Measurements from ENCODE around the gene ISYNA1. TPM values are rescaled to one million over a fixed set of nuclear protein-coding genes. Genes with fewer than 3 reads are reported as not detected.

The ISYNA1 gene
- 0.72 and 0.98 TPM in 2 replicates for total RNA-seq (2014; rRNA removed; shearing (Covaris generic))

DNA sequence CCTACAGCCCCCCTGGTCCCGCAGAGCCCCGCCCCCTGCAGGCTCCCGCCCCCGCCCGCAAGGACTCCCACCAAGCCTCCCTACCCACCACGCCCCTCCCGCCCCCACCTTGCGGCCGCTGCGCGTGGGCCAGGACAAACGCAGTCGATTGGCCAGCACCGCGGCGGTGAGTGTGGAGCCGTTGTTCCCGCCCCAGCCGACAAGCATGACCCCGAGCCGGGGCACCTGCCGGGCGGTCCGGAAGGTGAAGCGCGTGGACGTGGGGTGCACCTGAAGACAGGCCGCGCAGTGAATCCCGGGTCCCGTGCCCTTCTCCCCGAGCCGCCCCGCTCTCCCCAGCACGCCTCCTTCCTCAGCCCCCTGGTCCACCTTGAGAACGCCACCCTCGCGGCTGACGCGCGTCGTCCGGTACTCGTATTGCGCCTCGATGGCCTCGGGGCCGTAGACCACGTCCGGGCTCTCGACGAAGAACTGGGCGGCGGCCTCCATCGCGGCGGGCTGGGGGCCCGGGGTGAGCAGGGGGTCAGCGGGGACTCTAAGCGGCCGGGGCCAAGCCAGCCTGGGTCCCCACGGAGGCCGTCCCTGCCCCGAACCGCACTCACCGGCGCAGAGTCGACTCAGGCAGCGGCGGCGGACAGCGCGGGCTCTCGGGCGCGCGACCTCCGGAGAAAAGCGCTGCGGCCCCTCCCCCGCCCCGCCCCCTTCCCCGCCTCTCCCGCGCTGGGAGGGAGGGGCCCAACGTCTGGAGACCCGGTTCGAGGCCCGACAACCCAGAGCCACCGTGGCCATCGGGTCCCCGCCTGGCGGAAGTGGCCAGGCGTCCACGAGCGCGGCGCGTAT, at the start of gene ISYNA1:
ISYNA1 (minus strand) TSS at position 643 of the 840 bp plus-strand sequence; CDS start at position 489, 154 bp downstream.
- no peak for DNase-seq (ENCODE audit: low spot score)

DNA sequence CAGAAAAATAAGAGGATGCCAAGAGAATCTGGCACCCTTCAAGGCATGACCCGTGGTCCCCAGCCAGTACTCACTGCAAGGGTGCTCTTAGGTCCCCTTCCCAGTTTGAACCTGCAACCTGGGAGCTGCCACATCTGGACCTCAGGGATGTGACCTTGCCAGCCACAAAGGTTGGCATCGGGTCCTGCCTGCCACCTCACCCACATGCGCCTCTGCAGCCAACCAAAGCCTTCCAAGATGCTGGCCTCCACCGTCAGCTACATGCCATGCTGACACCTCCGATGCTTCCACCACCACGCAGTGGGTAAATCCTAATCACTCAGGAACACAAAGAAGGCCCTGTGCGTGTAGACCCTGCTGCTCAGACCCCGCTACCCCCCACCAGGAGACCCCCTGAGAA, 48.8 kb upstream of the ISYNA1 start:
- DNase-seq (ENCODE audit: low spot score): no peak

DNA sequence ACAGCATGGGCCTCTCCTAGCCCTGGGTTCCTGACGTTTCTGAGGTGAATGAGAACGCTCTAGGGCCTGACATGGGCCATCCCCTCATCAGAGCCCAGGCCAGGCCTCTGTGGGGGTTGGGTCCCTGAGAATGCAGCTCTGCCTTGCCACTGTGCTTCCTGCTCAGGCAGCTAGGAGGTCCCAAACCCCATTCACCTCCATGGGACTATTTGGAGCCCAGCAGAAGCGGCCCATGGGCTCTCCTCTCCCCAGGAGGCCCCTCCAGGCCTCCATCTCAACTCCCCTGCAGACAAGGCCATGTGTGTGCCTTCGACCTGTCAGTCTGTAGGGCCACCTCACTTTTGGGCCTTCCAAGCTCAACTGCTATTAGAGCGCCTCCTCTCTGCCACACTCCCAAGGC, 47.1 kb upstream of the ISYNA1 start:
- no peak for DNase-seq (ENCODE audit: low spot score)

DNA sequence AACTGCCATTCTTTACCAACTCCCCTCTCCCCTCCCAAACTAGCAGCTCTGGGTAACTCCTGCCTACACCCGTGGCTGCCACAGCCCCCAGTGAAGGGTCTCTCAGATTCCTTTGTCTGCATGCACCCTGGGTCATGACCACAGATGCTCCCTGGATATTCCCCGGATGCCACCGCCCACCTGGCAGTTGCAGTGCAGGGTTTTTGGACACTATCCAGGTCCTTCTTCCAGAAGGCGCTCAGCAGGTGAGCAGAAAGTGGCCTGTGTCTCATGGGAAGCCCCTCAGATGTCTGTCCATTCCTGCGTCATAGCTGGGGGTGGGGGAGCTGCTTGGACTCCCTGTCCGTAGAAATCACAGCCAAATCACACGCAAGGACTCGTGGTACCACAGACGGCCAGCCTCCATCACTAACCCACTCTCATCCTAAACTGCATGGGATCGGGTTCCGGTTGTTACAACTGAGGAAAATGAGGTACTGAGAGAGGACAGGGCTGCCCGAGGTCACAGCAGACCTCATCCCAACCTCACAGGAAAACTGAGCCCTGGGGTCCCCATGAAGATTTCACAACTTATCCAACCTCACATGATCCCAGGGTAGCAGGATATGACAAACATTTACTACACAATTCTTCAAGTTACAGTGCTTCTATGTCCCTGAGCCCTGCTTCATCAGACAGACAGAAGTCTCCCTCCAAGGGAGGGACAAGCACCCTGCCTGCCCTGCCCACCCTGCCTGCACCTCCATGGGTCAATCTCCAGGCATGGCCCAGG, 45.4 kb upstream of the ISYNA1 start:
- DNase-seq (ENCODE audit: low spot score): no peak

DNA sequence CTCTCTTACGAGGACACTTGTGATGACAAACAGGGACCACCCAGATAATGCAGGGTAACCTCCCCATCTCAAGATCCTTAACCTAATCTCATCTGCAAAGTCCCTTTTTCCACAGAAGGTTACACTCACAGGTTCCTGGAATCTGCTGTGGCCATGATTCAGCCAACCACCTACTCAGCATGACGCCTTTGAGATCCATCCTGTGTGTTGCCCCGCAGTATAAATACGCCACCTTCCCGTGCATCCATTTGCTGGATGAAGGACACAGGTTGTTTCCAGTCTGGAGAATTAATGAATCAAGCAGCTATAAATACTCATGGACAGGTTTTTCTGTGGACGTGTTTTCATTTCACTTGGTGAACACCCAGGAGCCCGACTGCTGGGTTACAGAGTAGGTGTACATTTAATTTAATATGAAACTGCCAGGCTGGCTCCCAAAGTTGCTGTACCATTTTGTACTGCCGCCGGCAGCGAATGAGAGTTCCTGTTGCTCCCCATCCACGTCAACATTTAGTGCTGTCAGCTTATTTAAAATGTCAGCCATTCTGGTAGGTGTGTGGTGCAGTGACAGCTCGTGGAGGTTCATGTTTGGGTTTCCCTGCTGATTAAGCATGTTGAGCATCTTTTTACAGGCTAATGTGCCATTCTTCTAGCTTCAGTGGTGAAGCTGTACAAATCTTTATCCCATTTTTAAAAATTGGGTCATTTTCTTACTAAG, 43.7 kb upstream of the ISYNA1 start:
- DNase-seq (ENCODE audit: low spot score): no peak

DNA sequence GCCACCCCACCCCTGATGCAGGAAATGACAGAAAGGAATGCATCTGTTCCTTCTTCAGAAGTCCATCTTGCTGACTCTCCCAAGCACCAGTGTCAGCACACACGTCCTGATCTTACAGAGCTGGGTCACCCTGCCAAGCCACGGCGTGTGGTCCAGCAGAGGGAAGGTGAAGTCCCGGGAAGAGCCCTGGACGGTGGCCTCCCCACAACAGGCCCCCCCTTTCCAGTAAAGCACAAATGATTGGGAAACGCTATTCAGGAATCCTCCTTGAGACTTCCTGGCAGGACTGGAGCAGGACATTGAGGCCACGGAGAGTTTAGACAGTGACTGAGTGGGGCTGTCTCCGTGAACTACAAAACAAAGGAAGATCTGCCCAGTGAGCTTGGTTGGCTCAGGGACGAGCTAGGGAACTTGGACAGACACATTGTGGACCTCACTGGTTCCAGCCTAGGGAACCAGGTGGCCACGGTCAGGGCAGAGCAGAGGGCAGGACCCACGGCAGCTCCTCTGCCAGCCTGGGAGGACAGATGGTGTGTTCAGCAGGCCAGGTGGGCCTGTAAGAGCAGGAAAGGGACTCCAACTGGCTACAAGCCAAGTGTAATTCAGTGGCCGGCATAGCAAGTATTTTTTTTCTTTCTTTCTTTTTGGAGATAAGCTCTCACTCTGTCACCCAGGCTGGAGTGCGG, 42.2 kb upstream of the ISYNA1 start:
- DNase-seq (ENCODE audit: low spot score): peak; percentile 58

DNA sequence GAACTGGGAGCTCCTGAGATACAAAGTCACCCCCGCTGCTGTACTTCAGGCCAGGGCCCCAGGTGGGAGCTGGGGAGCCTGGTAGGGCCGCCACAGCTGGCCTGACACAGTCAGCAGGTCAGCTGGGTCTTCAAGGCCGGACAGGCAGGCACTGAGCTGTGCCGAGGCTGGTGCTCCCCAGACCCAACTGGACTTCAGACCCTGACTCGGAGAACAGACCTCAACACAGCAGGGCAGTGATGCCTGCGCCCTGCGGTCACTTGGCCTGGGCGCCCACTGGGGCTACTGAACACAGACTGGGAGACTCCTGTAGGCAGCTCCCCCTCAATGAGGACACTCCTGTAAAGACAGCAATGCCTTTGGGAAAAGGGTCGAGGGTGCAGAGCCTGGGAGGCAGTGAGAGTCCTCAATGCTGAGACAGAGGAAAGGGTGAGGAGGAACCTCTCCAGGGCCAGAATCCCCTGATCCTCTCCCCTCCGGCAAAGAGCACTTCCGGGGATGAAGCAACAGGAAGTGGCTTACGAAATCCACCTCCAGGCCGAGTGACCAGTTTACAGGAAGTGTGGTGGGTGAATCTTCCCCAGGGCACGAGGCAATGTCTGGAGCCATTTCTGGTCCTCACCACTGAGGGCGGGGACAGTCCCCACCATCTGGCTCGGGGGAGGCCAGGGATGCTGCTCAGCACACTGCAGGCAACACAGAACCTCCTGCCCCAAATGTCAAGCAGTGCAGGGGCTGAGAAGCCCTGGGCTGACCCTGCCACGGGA, 40.8 kb upstream of the ISYNA1 start:
- DNase-seq (ENCODE audit: low spot score): peak; percentile 93

DNA sequence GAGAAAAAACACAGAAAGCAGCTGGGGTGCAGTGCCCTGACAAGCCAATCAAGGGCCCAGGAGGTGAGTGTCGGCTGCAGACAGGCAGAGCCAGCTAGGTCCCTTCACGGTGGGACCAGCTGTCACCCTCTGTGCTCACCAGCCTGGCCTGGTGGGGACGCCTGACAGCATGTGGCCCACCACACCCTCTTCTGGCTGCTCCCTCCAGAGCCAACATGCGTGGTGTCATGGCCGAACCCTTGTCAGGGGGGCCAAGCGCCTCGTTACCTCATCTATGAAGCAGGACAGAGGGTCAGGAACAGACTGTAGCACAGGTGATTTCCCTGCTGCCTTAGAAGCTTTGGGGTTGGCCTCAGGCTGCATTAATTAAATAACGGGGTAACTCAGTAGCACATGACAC, 40.0 kb upstream of the ISYNA1 start:
- no peak for DNase-seq (ENCODE audit: low spot score)

DNA sequence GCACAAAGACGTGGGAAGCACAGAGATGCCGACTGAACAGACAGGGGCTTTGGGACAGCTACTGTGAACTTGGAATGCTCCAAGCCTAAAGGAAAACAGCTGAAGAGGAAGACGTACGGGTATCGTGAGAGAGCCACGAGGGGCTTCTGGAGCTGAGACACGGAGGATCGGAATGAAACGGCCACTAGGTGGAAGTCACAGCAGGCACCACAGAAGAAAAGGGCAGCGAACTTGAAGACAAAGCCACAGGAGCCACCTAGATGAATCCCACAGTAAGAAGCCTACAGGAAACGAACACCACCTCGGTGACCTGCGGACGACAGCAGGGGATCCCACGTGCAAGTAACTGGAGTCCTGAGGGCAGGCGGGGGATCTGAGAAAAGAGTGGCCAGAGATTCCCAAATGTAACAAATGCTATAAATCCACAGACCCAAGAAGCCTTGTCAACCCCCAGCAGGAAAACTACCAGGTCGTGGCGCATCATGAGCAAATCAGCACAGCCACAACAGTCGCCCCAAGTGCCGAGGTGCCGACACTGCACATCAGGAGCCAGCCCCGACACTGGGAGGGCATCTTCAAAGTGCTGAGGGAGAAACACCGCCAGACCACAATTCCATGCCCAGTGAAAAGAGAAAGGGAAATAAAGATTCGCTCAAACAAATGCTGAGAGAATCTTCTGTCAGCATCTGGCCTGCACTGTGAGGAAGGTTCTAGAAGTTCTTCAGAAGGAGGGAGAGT, 39.3 kb upstream of the ISYNA1 start:
- no peak for DNase-seq (ENCODE audit: low spot score)

DNA sequence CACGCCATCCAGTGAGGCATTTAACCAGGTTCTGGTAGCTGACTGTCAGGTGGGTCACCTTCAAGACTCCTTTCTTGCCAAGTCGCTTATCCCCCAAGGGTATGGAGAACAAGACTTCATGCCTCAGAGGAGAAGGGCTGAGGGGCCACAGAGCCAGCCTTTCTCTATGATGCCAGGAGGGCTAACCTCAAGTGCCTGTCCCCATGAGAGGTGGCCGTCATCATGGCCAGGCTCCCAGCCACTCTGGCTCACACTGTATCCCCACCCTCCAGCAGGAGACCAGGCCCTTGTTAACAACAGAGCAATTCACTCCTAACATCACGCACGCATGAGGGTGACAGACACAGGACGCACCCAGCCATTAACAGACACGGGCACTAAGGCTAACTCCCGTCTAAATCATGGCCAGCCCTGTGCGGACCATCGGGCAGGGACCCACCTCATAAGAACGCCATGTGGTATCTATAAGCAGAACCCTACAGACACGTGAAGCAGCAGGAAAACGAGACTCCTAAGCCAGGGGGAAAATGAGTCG, 38.6 kb upstream of the ISYNA1 start:
- no peak for DNase-seq (ENCODE audit: low spot score)

DNA sequence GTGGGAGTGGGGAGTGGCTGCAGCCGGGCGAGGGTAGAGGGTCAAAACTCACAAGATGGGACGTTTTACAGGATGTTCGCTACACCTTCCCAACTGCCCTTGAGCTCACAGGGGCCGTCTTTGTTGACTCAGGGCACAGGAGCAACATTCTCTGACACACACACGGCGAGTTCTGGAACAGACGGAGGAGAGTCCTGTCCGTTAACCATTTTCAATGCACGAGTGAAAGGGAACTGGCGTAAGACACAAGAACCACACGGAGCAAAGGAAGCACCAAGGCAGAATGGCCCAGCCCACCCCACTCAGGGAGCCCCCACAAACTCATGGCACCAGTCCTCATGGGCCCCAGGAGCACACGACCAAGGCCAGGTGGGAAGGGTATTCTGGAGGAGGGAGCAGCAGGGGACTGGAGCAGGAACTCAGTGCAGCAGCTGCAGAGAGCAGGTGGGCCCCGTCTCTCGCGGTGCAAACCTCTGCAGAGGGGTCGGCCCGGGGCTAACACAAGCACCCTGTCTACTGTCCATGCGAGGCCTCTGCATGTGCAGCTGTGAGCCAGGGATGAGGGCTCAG, 37.9 kb upstream of the ISYNA1 start:
- DNase-seq (ENCODE audit: low spot score): no peak

DNA sequence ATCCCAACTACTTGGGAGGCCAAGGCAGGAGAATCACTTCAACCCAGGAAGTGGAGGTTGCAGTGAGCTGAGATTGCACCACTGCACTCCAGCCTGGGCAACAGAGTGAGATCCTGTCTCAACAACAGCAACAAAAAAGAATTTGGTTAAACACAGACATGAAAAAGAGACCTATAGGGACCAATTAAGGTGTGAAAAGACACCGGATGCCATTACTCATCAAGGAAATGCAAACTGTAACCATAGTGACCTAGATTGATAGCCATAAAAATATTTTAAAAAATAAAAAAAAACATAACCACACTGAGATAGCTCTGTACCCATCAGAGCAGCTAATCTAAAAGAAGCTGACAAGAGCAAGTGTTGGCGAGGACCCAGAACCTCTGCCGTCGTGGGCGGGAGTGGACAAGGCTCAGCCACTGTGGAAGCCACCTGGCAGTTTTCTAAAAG, 37.1 kb upstream of the ISYNA1 start:
- no peak for DNase-seq (ENCODE audit: low spot score)

DNA sequence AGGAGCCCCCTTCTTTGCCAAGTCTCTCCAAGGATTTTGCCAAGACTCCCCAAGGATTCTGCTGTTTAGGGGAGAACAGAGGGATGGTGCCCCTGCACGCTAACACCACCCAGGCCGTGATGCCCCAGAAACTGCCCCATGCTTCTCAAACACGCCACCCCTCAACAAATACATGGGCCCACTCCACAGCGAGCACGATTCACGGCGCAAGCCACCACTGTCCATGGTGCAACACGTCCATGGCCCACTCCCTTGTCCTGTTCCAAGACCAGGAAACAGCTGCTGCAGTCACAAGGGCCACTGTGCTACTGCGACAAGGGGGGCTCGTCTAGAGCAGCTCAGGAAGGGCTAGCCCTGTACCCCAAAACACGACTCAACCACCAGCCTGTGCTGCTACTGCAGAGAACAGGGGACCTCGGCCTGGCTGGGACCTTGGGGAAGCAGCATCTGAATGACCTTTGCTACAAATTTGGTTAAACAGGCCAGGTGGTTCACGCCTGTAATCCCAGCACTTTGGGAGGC, 36.5 kb upstream of the ISYNA1 start:
- no peak for DNase-seq (ENCODE audit: low spot score)

DNA sequence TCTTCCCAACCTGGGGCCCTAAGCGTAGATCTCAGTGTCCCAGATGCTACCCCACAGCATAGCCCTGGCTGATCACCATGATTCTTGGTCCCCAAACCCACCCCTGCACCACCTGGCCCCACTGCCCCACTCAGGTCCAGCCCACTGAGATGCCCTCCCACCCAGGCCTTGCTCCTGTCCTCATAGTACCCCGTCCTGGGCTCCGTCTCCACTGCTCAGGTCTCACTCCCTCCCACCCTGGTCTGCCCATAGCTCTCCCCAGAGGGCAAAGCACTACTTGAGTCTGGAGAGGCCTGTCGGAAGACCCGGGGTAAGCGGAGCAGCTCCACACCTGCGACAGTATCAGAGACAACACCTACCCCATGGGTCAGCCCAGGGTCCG, 35.8 kb upstream of the ISYNA1 start:
- DNase-seq (ENCODE audit: low spot score): no peak

DNA sequence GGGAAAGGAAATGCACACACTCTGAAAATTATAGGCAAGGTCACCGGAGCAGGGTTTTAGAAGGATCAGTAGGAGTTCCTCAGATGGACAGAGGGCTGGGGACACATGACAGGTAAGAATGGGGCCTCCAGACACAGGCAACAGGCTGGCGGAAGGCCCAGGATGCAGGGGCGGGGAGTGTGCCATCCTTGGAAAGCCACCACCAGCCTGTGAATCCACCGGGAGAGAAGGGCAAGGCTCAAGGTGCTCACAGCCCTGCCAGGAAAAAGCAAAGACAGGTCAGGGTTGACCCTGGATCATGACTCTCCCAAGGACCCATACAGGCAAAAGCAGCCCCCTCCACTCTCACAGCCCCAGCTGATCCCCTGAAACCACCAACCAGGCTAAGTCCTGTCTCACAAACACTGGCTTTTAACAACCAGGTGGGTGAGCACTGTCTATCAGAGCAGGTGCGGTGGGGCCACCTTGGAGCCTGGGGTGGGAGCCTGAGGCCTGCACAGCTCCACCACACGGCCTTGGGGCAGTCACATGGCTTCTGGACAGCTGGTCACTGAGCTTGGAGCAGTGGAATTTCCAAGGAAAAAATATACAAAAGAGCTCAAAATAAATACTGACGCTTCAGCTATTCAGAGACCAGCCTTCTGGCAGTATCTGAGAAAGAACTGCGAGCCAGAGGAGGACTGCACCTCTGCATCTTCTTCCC, 35.2 kb upstream of the ISYNA1 start:
- DNase-seq (ENCODE audit: low spot score): no peak

DNA sequence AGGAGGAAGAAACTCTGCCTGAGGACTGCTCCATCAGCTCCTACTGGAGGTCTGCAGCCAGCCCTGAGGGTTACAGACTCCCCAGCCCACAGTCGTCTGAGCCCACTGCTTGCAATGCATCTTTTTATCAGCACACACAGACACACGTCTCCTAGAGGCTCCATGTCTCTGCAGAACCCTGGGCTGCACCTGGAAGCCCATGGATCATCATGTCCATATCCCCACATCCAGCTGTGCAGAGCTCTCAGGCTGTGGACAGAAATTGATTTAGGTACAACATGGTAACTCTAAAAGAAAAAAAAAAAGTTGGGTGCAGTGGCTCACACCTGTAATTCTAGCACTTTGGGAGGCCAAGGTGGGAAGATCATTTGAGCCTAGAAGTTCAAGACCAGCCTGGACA, 32.9 kb upstream of the ISYNA1 start:
- DNase-seq (ENCODE audit: low spot score): no peak

DNA sequence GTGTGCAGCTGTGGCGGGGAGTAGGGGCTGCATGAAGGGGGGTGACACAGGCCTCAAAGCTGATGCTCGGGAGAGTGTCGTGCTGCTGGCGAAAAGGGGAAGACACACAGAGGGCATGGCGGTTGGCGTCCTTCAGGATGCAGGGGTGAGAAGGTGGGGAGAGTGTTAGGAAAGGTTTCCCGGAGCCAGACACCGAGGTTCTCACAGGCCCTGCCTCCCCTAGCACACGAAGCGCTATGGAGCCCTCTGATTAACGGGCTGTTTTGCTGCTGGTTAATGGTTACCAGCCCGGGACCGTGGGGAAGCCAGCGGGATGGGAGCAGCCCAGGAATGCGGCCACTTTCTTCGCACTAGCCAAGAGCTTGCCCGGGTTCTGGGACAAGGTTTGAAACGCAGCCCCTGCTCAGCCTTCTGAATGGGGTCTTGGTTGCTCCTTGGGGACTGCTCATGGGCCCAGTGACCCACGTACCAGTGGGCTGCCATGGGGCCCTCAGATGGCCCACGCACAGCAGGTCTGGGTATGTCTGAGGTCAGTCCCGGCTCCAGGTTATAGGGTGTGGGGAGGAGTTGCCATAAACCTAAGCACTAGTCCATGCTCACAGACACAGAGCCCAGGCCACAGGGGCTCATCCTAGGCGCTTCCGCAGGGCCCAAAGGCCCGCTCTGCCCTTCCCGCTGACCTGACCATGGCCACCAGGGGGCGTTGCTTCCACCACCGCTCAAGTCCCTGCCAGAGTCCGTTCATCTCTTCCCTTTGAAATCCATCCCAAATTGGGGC, 31.3 kb upstream of the ISYNA1 start:
- DNase-seq (ENCODE audit: low spot score): no peak

DNA sequence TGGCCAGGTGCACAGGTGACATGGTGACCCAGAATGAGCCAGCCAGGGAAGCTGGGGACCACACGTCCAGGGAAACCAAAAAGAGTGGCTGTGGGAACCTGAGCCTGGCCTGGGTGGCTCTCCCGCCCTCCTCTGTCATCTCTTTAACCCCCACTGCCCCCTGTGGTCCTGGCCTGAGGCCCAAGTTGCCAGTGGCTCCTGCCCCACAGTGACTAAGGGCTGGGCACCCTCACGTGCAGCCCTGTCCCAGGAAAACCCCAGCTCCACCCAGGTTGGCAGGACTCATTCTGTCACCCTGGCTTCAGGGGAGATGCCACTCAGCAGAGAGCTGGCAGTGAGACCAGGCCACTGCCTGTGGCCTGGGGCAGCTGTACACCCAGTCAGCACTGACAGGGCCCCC, 30.6 kb upstream of the ISYNA1 start:
- peak; percentile 76 for DNase-seq (ENCODE audit: low spot score)

Measured in A172 (cell line).